ENCODE measurements around the gene KLHL6.
A peak's percentile ranks its signal among the peaks of the same experiment; 100 is the strongest.

KLHL6 gene

DNA sequence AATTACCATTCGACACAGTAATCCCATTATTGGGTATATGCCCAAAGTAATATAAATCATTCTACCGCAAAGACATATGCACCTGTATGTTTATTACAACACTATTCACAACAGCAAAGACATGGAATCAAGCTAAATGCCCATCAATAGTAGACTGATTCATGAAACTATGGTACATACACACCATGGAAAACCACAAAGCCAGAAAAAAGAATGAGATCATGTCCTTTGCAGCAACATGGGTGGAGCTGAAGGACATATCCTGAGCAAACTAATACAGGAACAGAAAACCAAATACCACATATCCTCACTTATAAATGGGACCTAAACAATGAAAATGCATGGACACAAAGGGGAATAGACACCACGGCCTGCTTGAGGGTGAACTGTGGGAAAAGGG lies 116.0 kb downstream of the KLHL6 start:
- Histone ChIP-seq H2AFZ (ENCODE audit: low read length) (no peak overlapping the region), H4K20me1 (ENCODE audit: insufficient read depth, low read length) (no peaks in the 10 kb centered on the region), H3F3A (ENCODE audit: insufficient read depth, low read length) (peaks cover 18% of the 10 kb centered on the region), H3K9me2 (replicated peaks; ENCODE audit: insufficient read depth, low read length) (no peaks in the 10 kb centered on the region), H3K27me3 (replicated peaks; ENCODE audit: insufficient read depth, low read length) (no peaks in the 10 kb centered on the region), H3K36me3 (replicated peaks; ENCODE audit: insufficient read depth, low read length) (no peaks in the 10 kb centered on the region), H3K4me3 (ENCODE audit: low read length) (no peak overlapping the region), H3K4me2 (ENCODE audit: low read depth, low read length) (no peak overlapping the region), H3K9ac (ENCODE audit: low read length) (no peak overlapping the region), H3K9me3 (replicated peaks; ENCODE audit: insufficient read depth, low read length) (no peaks in the 10 kb centered on the region), H3K4me1 (ENCODE audit: low read length) (peaks cover 54% of the 10 kb centered on the region), H3K79me2 (ENCODE audit: low read length) (no peaks in the 10 kb centered on the region), H3K27ac (ENCODE audit: low read length) (no peak overlapping the region)
- DNase-seq = no peak
- TF ChIP-seq, protein P1, sequence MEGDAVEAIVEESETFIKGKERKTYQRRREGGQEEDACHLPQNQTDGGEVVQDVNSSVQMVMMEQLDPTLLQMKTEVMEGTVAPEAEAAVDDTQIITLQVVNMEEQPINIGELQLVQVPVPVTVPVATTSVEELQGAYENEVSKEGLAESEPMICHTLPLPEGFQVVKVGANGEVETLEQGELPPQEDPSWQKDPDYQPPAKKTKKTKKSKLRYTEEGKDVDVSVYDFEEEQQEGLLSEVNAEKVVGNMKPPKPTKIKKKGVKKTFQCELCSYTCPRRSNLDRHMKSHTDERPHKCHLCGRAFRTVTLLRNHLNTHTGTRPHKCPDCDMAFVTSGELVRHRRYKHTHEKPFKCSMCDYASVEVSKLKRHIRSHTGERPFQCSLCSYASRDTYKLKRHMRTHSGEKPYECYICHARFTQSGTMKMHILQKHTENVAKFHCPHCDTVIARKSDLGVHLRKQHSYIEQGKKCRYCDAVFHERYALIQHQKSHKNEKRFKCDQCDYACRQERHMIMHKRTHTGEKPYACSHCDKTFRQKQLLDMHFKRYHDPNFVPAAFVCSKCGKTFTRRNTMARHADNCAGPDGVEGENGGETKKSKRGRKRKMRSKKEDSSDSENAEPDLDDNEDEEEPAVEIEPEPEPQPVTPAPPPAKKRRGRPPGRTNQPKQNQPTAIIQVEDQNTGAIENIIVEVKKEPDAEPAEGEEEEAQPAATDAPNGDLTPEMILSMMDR (IDR thresholded peaks at IDR 0.05; ENCODE audit: low read length) = no peak
- TF ChIP-seq EZH2 (optimal IDR thresholded peaks at IDR 0.05; ENCODE audit: low read depth, low read length) (no peak), EZH2phosphoT487 (IDR thresholded peaks at IDR 0.05; ENCODE audit: low read length) (no peak)

DNA sequence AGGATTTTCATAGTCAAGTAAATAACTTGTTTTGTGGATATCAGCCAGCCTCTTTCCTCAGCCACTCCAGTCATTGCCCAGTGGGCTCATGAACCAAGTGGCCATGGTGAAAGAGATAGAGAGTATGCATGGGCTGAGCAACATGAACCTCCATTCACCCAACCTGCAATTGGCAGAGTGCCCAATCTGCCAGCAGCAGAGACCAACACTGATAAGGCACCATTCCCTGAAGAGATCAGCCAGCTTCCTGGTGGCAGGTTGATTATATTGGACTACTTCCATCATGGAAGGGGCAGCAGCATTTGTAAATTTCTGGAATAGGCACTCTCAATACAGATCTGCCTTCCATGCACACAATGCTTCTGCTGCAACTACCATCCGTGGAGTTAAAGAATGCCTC lies 116.8 kb downstream of the KLHL6 start:
- H3K27ac ChIP-seq (ENCODE audit: low read length) = peak overlapping the region; percentile 5; the same call in 1 of the 2 replicates
- no peaks in the 10 kb centered on the region for H4K20me1 ChIP-seq (ENCODE audit: insufficient read depth, low read length)
- peak overlapping the region; percentile 25 for H2AFZ ChIP-seq (ENCODE audit: low read length)
- TF ChIP-seq EZH2phosphoT487 (IDR thresholded peaks at IDR 0.05; ENCODE audit: low read length) (no peak), EZH2 (optimal IDR thresholded peaks at IDR 0.05; ENCODE audit: low read depth, low read length) (no peak)
- TF ChIP-seq, protein P1 (IDR thresholded peaks at IDR 0.05; ENCODE audit: low read length) = no peak
- H3K4me1 ChIP-seq (ENCODE audit: low read length) = peaks cover 54% of the 10 kb centered on the region
- H3K79me2 ChIP-seq (ENCODE audit: low read length) = no peaks in the 10 kb centered on the region
- H3F3A ChIP-seq (ENCODE audit: insufficient read depth, low read length) = peaks cover 18% of the 10 kb centered on the region
- no peak overlapping the region for H3K9ac ChIP-seq (ENCODE audit: low read length)
- no peaks in the 10 kb centered on the region for H3K9me2 ChIP-seq (replicated peaks; ENCODE audit: insufficient read depth, low read length)
- H3K9me3 ChIP-seq (replicated peaks; ENCODE audit: insufficient read depth, low read length) = no peaks in the 10 kb centered on the region
- H3K27me3 ChIP-seq (replicated peaks; ENCODE audit: insufficient read depth, low read length) = no peaks in the 10 kb centered on the region
- no peak overlapping the region for H3K4me2 ChIP-seq (ENCODE audit: low read depth, low read length)
- H3K4me3 ChIP-seq (ENCODE audit: low read length) = no peak overlapping the region
- no peak for DNase-seq
- no peaks in the 10 kb centered on the region for H3K36me3 ChIP-seq (replicated peaks; ENCODE audit: insufficient read depth, low read length)

DNA sequence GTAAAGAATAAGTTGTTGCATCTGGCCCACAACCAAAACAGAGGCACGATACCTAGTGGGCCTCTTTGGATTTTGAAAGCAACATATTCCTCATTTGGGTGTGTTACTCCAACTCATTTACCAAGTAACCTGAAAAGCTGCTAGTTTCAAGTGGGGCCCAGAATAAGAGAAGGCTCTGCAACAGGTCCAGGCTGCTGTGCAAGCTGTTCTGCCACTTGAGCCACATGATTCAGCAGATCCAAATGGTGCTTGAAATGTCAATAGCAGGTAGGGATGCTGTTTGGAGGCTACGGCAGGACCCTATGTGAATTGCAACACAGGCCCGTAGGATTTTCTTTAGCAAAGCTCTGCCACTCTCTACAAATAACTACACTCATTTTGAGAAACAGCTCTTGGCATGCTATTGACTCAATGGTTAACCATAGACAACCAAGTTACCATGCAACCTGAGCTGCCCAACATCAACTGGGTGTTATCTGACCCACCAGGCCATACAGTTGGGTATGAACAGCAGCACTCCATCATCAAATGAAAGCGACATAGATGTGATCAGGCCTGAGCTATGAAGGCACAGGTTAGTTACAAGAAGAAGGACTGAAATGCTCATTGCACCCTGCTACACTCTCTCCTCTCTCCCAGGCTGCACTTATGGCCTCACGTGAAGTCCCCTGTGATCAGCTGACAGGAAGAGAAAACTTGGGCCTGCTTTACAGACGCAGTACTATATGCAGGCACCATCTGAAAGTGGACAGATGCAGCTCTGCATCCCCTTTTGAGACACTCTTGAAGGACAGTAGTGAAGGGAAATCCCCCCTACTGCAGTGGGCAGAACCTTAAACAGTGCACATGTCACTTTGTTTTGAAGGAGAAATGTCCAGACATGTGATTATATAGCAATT lies 117.6 kb downstream of the KLHL6 start:
- Histone ChIP-seq H3K9me2 (replicated peaks; ENCODE audit: insufficient read depth, low read length) (no peaks in the 10 kb centered on the region), H3K79me2 (ENCODE audit: low read length) (no peaks in the 10 kb centered on the region), H3K27me3 (replicated peaks; ENCODE audit: insufficient read depth, low read length) (no peaks in the 10 kb centered on the region), H3K4me3 (ENCODE audit: low read length) (no peak overlapping the region), H3K9me3 (replicated peaks; ENCODE audit: insufficient read depth, low read length) (no peaks in the 10 kb centered on the region), H4K20me1 (ENCODE audit: insufficient read depth, low read length) (no peaks in the 10 kb centered on the region), H2AFZ (ENCODE audit: low read length) (peak overlapping the region; percentile 25), H3K4me1 (ENCODE audit: low read length) (peaks cover 54% of the 10 kb centered on the region), H3K27ac (ENCODE audit: low read length) (peak overlapping the region; percentile 5; the same call in 1 of the 2 replicates), H3K4me2 (ENCODE audit: low read depth, low read length) (0 out of 2 replicates have a peak overlapping the region, but pooled peaks have one; percentile 6), H3F3A (ENCODE audit: insufficient read depth, low read length) (peaks cover 18% of the 10 kb centered on the region), H3K9ac (ENCODE audit: low read length) (no peak overlapping the region), H3K36me3 (replicated peaks; ENCODE audit: insufficient read depth, low read length) (no peaks in the 10 kb centered on the region)
- TF ChIP-seq EZH2phosphoT487 (IDR thresholded peaks at IDR 0.05; ENCODE audit: low read length) (no peak), EZH2 (optimal IDR thresholded peaks at IDR 0.05; ENCODE audit: low read depth, low read length) (no peak)
- TF ChIP-seq, protein P1 (IDR thresholded peaks at IDR 0.05; ENCODE audit: low read length) = no peak
- DNase-seq = peak; percentile 66
